Measurements from ENCODE around the gene TRIM63. TPM values are rescaled to one million over a fixed set of nuclear protein-coding genes. Genes with fewer than 3 reads are reported as not detected.
"Not testable (repeated sequence)": the region's sequence is repeated elsewhere in the genome, so short reads cannot be mapped to it uniquely, and the experiment has no call there.

TRIM63 gene
- total RNA-seq, 1 donor from 2014 or later, result not detected

GRCh38 chr1:26097696-26098095 lies 30.3 kb upstream of the TRIM63 start:
- no peaks in the 10 kb centered on the region for H3K36me3 ChIP-seq (ENCODE audit: control insufficient read depth, insufficient read depth, low read length)
- no peak overlapping the region for H3K4me3 ChIP-seq (ENCODE audit: low read depth, low read length)
- no peaks in the 10 kb centered on the region for H3K27me3 ChIP-seq (ENCODE audit: control insufficient read depth, insufficient read depth, low read length)
- FAIRE-seq (no peak), DNase-seq (ENCODE audit: low read depth) (no peak)
- TF ChIP-seq, protein P1, sequence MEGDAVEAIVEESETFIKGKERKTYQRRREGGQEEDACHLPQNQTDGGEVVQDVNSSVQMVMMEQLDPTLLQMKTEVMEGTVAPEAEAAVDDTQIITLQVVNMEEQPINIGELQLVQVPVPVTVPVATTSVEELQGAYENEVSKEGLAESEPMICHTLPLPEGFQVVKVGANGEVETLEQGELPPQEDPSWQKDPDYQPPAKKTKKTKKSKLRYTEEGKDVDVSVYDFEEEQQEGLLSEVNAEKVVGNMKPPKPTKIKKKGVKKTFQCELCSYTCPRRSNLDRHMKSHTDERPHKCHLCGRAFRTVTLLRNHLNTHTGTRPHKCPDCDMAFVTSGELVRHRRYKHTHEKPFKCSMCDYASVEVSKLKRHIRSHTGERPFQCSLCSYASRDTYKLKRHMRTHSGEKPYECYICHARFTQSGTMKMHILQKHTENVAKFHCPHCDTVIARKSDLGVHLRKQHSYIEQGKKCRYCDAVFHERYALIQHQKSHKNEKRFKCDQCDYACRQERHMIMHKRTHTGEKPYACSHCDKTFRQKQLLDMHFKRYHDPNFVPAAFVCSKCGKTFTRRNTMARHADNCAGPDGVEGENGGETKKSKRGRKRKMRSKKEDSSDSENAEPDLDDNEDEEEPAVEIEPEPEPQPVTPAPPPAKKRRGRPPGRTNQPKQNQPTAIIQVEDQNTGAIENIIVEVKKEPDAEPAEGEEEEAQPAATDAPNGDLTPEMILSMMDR (IDR thresholded peaks at IDR 0.05; ENCODE audit: insufficient read depth, low read length, severe bottlenecking), result no peak

- TF ChIP-seq, protein P1 (IDR thresholded peaks at IDR 0.05; ENCODE audit: insufficient read depth, low read length, severe bottlenecking), result no peak
- no peaks in the 10 kb centered on the region for H3K36me3 ChIP-seq (ENCODE audit: control insufficient read depth, insufficient read depth, low read length)
- FAIRE-seq, result no peak
- no peak for DNase-seq (ENCODE audit: low read depth)
- no peak overlapping the region for H3K4me3 ChIP-seq (ENCODE audit: low read depth, low read length)
- H3K27me3 ChIP-seq (ENCODE audit: control insufficient read depth, insufficient read depth, low read length), result no peaks in the 10 kb centered on the region
Measured at GRCh38 chr1:26096471-26096870, 29.0 kb upstream of the TRIM63 start.

DNA sequence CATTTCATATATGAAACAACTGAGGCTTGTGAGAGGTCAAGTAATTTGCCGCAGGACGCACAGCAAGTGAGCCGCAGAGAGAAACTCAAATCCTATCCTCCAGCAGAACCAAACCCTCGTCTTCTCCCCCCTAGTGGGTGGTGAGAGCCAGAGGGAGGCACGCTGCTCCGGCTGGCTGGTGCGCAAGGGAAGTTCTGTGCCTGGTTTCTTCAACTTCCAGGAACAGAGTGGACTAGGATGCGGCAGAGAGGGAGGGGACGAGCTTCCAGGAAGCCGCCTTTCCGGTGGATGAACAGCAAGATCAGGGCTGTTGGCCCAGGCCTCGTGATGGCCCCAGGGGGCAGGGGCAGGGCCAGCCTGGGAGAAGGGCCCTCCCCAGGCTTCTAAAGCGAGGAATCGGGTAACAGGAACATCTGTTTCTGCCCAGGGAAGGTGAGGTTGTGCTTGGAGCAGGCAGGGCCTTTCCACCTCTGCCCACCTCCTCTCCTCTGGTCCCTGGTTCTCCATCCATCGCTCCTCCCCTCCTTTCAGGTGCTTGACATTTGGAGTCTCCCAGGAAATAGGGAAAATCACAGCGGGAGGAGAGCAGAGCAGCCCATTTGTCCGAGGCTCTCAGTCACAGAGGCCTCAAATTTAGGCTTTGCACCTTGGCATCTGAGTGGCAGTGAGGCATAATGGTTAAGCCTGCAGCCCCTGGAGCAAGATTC lies 27.4 kb upstream of the TRIM63 start:
- Histone ChIP-seq H3K27me3 (ENCODE audit: control insufficient read depth, insufficient read depth, low read length) (no peaks in the 10 kb centered on the region), H3K4me3 (ENCODE audit: low read depth, low read length) (no peak overlapping the region), H3K36me3 (ENCODE audit: control insufficient read depth, insufficient read depth, low read length) (no peaks in the 10 kb centered on the region)
- TF ChIP-seq, protein P1 (IDR thresholded peaks at IDR 0.05; ENCODE audit: insufficient read depth, low read length, severe bottlenecking), result no peak
- DNase-seq (ENCODE audit: low read depth), result no peak
- FAIRE-seq, result no peak

DNA sequence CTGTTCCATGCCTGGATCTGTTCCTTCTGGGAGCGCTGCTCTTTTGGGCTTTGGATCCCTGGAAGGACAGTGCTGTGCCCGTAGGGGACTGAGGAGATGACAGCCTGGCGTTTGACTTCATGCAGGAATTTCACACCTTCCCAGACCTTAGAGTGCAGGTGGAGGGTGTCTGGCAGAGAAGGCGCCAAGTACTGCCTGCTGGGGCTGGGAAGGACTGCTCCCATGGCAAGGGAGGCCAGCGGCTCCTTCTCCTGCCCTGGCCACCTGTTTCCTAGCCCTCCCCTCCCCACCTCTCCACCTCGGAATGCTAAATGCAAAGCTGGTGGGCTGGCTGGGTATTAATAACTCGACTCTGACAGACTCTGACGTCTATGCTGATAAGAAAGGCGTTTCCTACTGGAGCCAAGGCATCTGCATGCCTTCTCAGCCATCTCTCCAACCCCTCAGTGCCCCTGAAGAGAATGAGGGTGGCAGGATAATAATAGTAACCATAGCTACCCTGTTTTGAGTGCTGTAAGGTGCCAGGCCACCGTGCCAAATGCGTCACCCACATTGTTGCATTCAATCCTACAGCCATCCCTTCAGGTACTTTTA lies 26.7 kb upstream of the TRIM63 start:
- Histone ChIP-seq H3K4me3 (ENCODE audit: low read depth, low read length) (no peak overlapping the region), H3K27me3 (ENCODE audit: control insufficient read depth, insufficient read depth, low read length) (no peaks in the 10 kb centered on the region), H3K36me3 (ENCODE audit: control insufficient read depth, insufficient read depth, low read length) (no peaks in the 10 kb centered on the region)
- FAIRE-seq (no peak), DNase-seq (ENCODE audit: low read depth) (no peak)
- TF ChIP-seq, protein P1 (IDR thresholded peaks at IDR 0.05; ENCODE audit: insufficient read depth, low read length, severe bottlenecking), result no peak

DNA sequence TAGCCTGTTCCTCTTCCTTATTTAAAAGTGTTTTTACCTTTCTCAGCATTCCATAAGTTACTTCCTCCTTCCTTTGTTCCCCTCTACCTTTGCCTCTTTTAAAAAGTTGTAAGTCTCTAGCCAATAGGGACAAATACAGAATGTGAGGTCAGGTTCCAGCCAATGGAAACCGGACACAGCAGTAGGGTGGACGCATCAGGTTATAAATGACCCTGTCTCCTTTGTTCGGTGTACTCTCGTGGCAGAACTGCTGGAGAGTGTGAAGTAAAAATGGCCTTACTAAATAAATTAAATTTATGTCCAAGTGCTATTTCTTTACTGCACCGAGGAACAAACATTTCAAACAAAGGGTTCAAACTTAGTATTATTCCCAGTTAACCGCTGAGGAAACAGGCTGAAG lies 26.1 kb upstream of the TRIM63 start:
- not testable (repeated sequence) for H3K36me3 ChIP-seq (ENCODE audit: control insufficient read depth, insufficient read depth, low read length); FAIRE-seq; H3K4me3 ChIP-seq (ENCODE audit: low read depth, low read length); H3K27me3 ChIP-seq (ENCODE audit: control insufficient read depth, insufficient read depth, low read length)
- peak; percentile 59 for DNase-seq (ENCODE audit: low read depth)

DNA sequence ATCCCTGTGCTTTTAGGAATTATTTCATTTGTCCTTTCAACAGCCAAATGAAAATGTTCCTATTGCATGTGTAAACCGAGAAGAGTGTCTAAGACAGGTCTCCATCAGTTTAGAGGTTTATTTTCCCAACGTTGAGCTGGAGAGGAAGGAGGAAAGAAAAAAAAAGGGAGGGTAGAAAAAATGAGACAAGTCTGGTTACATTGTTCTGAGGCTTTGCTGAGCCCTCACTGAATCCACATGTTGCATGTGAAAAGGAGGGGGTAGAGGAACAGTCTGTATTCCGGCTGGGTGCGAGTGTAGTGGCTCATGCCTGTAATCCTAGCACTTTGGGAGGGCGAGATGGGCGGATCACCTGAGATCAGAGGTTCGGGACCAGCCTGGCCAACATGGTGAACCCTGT lies 25.0 kb upstream of the TRIM63 start:
- TF ChIP-seq, protein P1 (IDR thresholded peaks at IDR 0.05; ENCODE audit: insufficient read depth, low read length, severe bottlenecking), result no peak
- DNase-seq (ENCODE audit: low read depth) (no peak), FAIRE-seq (no peak)
- H3K27me3 ChIP-seq (ENCODE audit: control insufficient read depth, insufficient read depth, low read length), result no peaks in the 10 kb centered on the region
- H3K36me3 ChIP-seq (ENCODE audit: control insufficient read depth, insufficient read depth, low read length), result no peaks in the 10 kb centered on the region
- no peak overlapping the region for H3K4me3 ChIP-seq (ENCODE audit: low read depth, low read length)
